HCT116 (cell line): ENCODE data around the gene GRIN2D. TPM values are rescaled to one million over a fixed set of nuclear protein-coding genes. Genes with fewer than 3 reads are reported as not detected.
A peak's percentile ranks its signal among the peaks of the same experiment; 100 is the strongest.

ENCODE experiments used
- ATAC-seq: fragments of 200-7000 bp; cut with Tn5 transposase; 2 replicates; pipeline ENCODE4 v1.9.1; 2020; ENCODE audit warnings: mild to moderate bottlenecking, moderate library complexity
- BruUV-seq: library from RNA; stranded (reverse); fragments of 400-500 nt; replicated peaks from 2 replicates; lab custom pipeline; 2021; lab: Mats Ljungman, UMichigan
- CTCF ChIA-PET: fragments of 300-600 bp; sonication (Branson Sonifier 250); formaldehyde crosslinking; loops from one replicate; lab custom pipeline; 2021; ENCODE audit warnings: antibody characterized with exemption; lab: Charles Lee
- POLR2A ChIA-PET: fragments of 300-600, 350-600 bp; sonication (Branson Sonifier 250); formaldehyde crosslinking; loops from one replicate; lab custom pipeline; 2021; ENCODE audit warnings: antibody characterized with exemption; lab: Charles Lee
- RAD21 ChIA-PET, 2 experiments: fragments of 300-600 bp; sonication (Branson Sonifier 250); formaldehyde crosslinking; loops; one replicate each; lab custom pipeline; 2023; ENCODE audit warnings: low total read pairs in 2 of 2; ENCODE audit not compliant: uncharacterized antibody in 2 of 2, unreplicated experiment in 2 of 2, low non-redundant PET in 1 of 2; lab: Charles Lee
- DNase-seq: peaks from one replicate; pipeline ENCODE4 v3.0.0-alpha.2; 2010; ENCODE audit warnings: low read depth, low spot score
- H2AFZ ChIP-seq: fragments of 200-600 bp; shearing (Covaris generic), sonication (generic); 2 replicates; pipeline ENCODE4 v1.6.1; 2017; ENCODE audit warnings: low read depth, mixed run types, mixed read lengths, antibody characterized with exemption, low read length; ENCODE audit not compliant: poor library complexity, severe bottlenecking
- H3K27ac ChIP-seq: 2 replicates; pipeline ENCODE4 v1.5.1; 2012; ENCODE audit warnings: low read depth, low read length
- H3K27me3 ChIP-seq: fragments of 200-600 bp; sonication (generic); 2 replicates; pipeline ENCODE4 v1.6.1; 2016; ENCODE audit warnings: mixed run types, low read length, mixed read lengths; ENCODE audit not compliant: insufficient read depth
- H3K36me3 ChIP-seq, 2 experiments: fragments of 200-500 bp in 1 of 2; fragments of 200-600 bp in 1 of 2; sonication (Bioruptor generic) in 1 of 2; sonication (generic) in 1 of 2; 2 replicates each; pipeline versions ENCODE4 v1.5.1 to v1.6.1; 2014 to 2016; ENCODE audit warnings: low read length in 2 of 2, inconsistent platforms in 1 of 2, mixed read lengths in 1 of 2, mixed run types in 1 of 2; ENCODE audit not compliant: insufficient read depth in 2 of 2, control insufficient read depth in 1 of 2
- H3K4me1 ChIP-seq, 2 experiments: fragments of 200-600 bp in 1 of 2; sonication (generic) in 1 of 2; 2 replicates each; pipeline versions ENCODE4 v1.5.1 to v1.6.1; 2012 to 2017; ENCODE audit warnings: low read length in 2 of 2, inconsistent platforms in 1 of 2, mild to moderate bottlenecking in 1 of 2, mixed read lengths in 1 of 2, mixed run types in 1 of 2, moderate library complexity in 1 of 2; ENCODE audit not compliant: insufficient read depth in 2 of 2, control insufficient read depth in 1 of 2
- H3K4me2 ChIP-seq: fragments of 200-600 bp; sonication (generic); 2 replicates; pipeline ENCODE4 v1.6.1; 2017; ENCODE audit warnings: mixed run types, low read length, mixed read lengths
- H3K4me3 ChIP-seq, 2 experiments: fragments of 200-600 bp in 1 of 2; sonication (generic) in 1 of 2; replicated peaks in 1 of 2; 2 replicates each; pipeline ENCODE4 v1.5.1; 2011 to 2016; ENCODE audit warnings: low read length in 2 of 2, control low read depth in 1 of 2, low read depth in 1 of 2, mild to moderate bottlenecking in 1 of 2, mixed read lengths in 1 of 2, mixed run types in 1 of 2
- H3K79me2 ChIP-seq: fragments of 200-600 bp; sonication (generic); 2 replicates; pipeline ENCODE4 v1.6.1; 2017; ENCODE audit warnings: mild to moderate bottlenecking, mixed run types, low read length, moderate library complexity, mixed read lengths; ENCODE audit not compliant: insufficient read depth
- H3K9ac ChIP-seq: fragments of 200-600 bp; sonication (generic); 2 replicates; pipeline ENCODE4 v1.6.1; 2016; ENCODE audit warnings: low read length, mixed read lengths
- H3K9me2 ChIP-seq: fragments of 200-600 bp; sonication (generic), shearing (Covaris generic); 2 replicates; pipeline ENCODE4 v1.6.1; 2017; ENCODE audit warnings: mixed run types, mild to moderate bottlenecking, moderate library complexity; ENCODE audit not compliant: insufficient read depth
- H3K9me3 ChIP-seq, 2 experiments: fragments of 200-500 bp in 1 of 2; fragments of 200-600 bp in 1 of 2; sonication (Bioruptor generic) in 1 of 2; sonication (generic) in 1 of 2; 2 replicates each; pipeline ENCODE4 v1.6.1; 2014 to 2017; ENCODE audit warnings: low read length in 2 of 2, mixed read lengths in 2 of 2, inconsistent platforms in 1 of 2, low read depth in 1 of 2, mild to moderate bottlenecking in 1 of 2, mixed run types in 1 of 2, moderate library complexity in 1 of 2; ENCODE audit not compliant: control insufficient read depth in 1 of 2, insufficient read depth in 1 of 2
- H4K20me1 ChIP-seq: fragments of 200-600 bp; sonication (generic), shearing (Covaris generic); 2 replicates; pipeline ENCODE4 v1.6.1; 2017; ENCODE audit warnings: mixed run types, mild to moderate bottlenecking, moderate library complexity; ENCODE audit not compliant: insufficient read depth
- ATF3 ChIP-seq: IDR thresholded peaks from 2 replicates; pipeline ENCODE4 v1.6.1; 2012
- CEBPB ChIP-seq: IDR thresholded peaks from 2 replicates; pipeline ENCODE4 v1.6.1; 2012; ENCODE audit warnings: low read depth
- POLR2AphosphoS5 ChIP-seq: IDR thresholded peaks from 2 replicates; pipeline ENCODE4 v1.6.1; 2011; ENCODE audit warnings: mild to moderate bottlenecking, low read depth, low read length, moderate library complexity
- RAD21 ChIP-seq: IDR thresholded peaks from 2 replicates; pipeline ENCODE4 v1.6.1; 2012; ENCODE audit warnings: low read depth, mild to moderate bottlenecking
- REST ChIP-seq: IDR thresholded peaks from 2 replicates; pipeline ENCODE4 v1.6.1; 2012; ENCODE audit warnings: low read depth
- SP1 ChIP-seq: IDR thresholded peaks from 2 replicates; pipeline ENCODE4 v1.6.1; 2012; ENCODE audit warnings: low read depth
- ZBTB33 ChIP-seq: IDR thresholded peaks from 2 replicates; pipeline ENCODE4 v1.6.1; 2011; ENCODE audit warnings: mild to moderate bottlenecking, low read length, moderate library complexity; ENCODE audit not compliant: insufficient replicate concordance; ENCODE audit errors: extremely low read depth
- intact Hi-C: fragments of 100-400 bp; cut with micrococcal nuclease; formaldehyde crosslinking; loops from 2 replicates; pipeline ENCODE4 v1.10.0; 2022
- total RNA-seq: library from RNA; stranded (reverse); gene quantifications from one replicate; pipeline ENCODE4 v1.2.1, GENCODE V29; 2021; ENCODE audit not compliant: unreplicated experiment

GRIN2D gene
- total RNA-seq, 1 experiment from 2014 or later = 26.2 TPM

GRCh38 chr19:48396016-48396823 lies 2.8 kb downstream of the GRIN2D start:
- ChIA-PET CTCF (no interaction called here), POLR2A (no interaction called here), RAD21 (no interaction called here)
- Histone ChIP-seq H3K4me2 (peak overlapping the region; percentile 76; the same call in 1 of the 2 replicates), H3K9ac (no peak overlapping the region), H3K4me1 (peaks cover 24 to 75% of the 10 kb centered on the region in 2 experiments), H3K27ac (no peak overlapping the region), H3K9me3 (no peaks in the 10 kb centered on the region), H3K79me2 (peaks cover 23% of the 10 kb centered on the region), H3K27me3 (no peaks in the 10 kb centered on the region), H4K20me1 (no peaks in the 10 kb centered on the region), H3K4me3 (no peak overlapping the region), H3K36me3 (no peaks in the 10 kb centered on the region), H2AFZ (no peak overlapping the region), H3K9me2 (no peaks in the 10 kb centered on the region)
- BruUV-seq = no TSS peak
- TF ChIP-seq SP1 (no peak), REST (no peak), ZBTB33 (no peak), ATF3 (no peak), RAD21 (no peak), POLR2AphosphoS5 (peak; percentile 22; the same call in 1 of the 2 replicates), CEBPB (no peak)
- DNase-seq (no peak), ATAC-seq (no peak)
- intact Hi-C loops = loop anchor here (5.0 to 10.0 kb wide), 3 partner anchors 34 to 99 kb away; partner anchors contain the start of genes EMP3, SYNGR4 and TMEM143
